Neural progenitor cell (in vitro differentiated cells): ENCODE measurements around the gene ANKRD13D. TPM values are rescaled to one million over a fixed set of nuclear protein-coding genes. Genes with fewer than 3 reads are reported as not detected.

Source experiments
- DNase-seq: peaks from one replicate; pipeline ENCODE4 v3.0.0-alpha.2; 2016; ENCODE audit warnings: low spot score
- H2AFZ ChIP-seq: fragments of 200-600 bp; sonication (generic); replicated peaks from 2 replicates; pipeline ENCODE4 v1.6.1; 2016; ENCODE audit warnings: antibody characterized with exemption
- H3F3A ChIP-seq: fragments of 200-600 bp; sonication (generic); 2 replicates; pipeline ENCODE4 v1.6.1; 2016; ENCODE audit warnings: antibody characterized with exemption, low read depth
- H3K27ac ChIP-seq: fragments of 200-600 bp; sonication (generic); 2 replicates; pipeline ENCODE4 v1.5.1; 2016; ENCODE audit warnings: mild to moderate bottlenecking
- H3K27me3 ChIP-seq: fragments of 200-600 bp; sonication (generic); 2 replicates; pipeline ENCODE4 v1.6.1; 2016; ENCODE audit warnings: mild to moderate bottlenecking, moderate library complexity
- H3K36me3 ChIP-seq: fragments of 200-600 bp; sonication (generic); 2 replicates; pipeline ENCODE4 v1.5.1; 2016
- H3K4me1 ChIP-seq: fragments of 200-600 bp; sonication (generic); 2 replicates; pipeline ENCODE4 v1.6.1; 2016; ENCODE audit warnings: mixed run types
- H3K4me2 ChIP-seq: fragments of 200-600 bp; sonication (generic); 2 replicates; pipeline ENCODE4 v1.6.1; 2016
- H3K4me3 ChIP-seq: fragments of 200-600 bp; sonication (generic); 2 replicates; pipeline ENCODE4 v1.5.1; 2016
- H3K79me2 ChIP-seq: fragments of 200-600 bp; sonication (generic); 2 replicates; pipeline ENCODE4 v1.6.1; 2016; ENCODE audit warnings: low read depth
- H3K9ac ChIP-seq: fragments of 200-600 bp; sonication (generic); 2 replicates; pipeline ENCODE4 v1.6.1; 2016
- H3K9me3 ChIP-seq: fragments of 200-600 bp; sonication (generic); 2 replicates; pipeline ENCODE4 v1.5.1; 2016; ENCODE audit warnings: low read depth
- H4K20me1 ChIP-seq: fragments of 200-600 bp; sonication (generic); 2 replicates; pipeline ENCODE4 v1.6.1; 2016; ENCODE audit warnings: low read depth
- H3K27ac Mint-ChIP-seq: 3 replicates; pipeline ENCODE4 v1.8.0; 2021; ENCODE audit warnings: mixed read lengths
- H3K27me3 Mint-ChIP-seq: 2 replicates; pipeline ENCODE4 v1.8.0; 2022; ENCODE audit warnings: low read depth, mild to moderate bottlenecking, inconsistent platforms, moderate library complexity, mixed read lengths; ENCODE audit not compliant: insufficient read depth
- H3K36me3 Mint-ChIP-seq: 3 replicates; pipeline ENCODE4 v1.8.0; 2021; ENCODE audit warnings: mixed read lengths
- H3K4me1 Mint-ChIP-seq: 3 replicates; pipeline ENCODE4 v1.8.0; 2021; ENCODE audit warnings: mixed read lengths
- H3K4me3 Mint-ChIP-seq: 3 replicates; pipeline ENCODE4 v1.8.0; 2021; ENCODE audit warnings: mild to moderate bottlenecking, moderate library complexity, mixed read lengths
- H3K9me3 Mint-ChIP-seq: 3 replicates; pipeline ENCODE4 v1.8.0; 2020; ENCODE audit warnings: mixed read lengths
- EZH2 ChIP-seq: fragments of 200-600 bp; sonication (generic); IDR thresholded peaks from 2 replicates; pipeline ENCODE4 v1.6.1; 2017; ENCODE audit warnings: antibody characterized with exemption, mild to moderate bottlenecking, moderate library complexity
- EZH2phosphoT487 ChIP-seq: fragments of 200-600 bp; sonication (generic); IDR thresholded peaks from 2 replicates; pipeline ENCODE4 v1.6.1; 2017; ENCODE audit warnings: antibody characterized with exemption
- total RNA-seq: library from RNA; depleted of rRNA; stranded (reverse); fragments of >200 nt; gene quantifications from 2 replicates; pipeline ENCODE4 v1.2.3, GENCODE V29; 2015; ENCODE audit warnings: low replicate concordance
- TF ChIP-seq, protein P1 (sequence below): fragments of 200-600 bp; sonication (generic); IDR thresholded peaks from 2 replicates; pipeline ENCODE4 v1.5.1; 2017; ENCODE audit warnings: antibody characterized with exemption, mild to moderate bottlenecking

ANKRD13D gene
- total RNA-seq, 1 donor from 2014 or later: 21.0 TPM

DNA sequence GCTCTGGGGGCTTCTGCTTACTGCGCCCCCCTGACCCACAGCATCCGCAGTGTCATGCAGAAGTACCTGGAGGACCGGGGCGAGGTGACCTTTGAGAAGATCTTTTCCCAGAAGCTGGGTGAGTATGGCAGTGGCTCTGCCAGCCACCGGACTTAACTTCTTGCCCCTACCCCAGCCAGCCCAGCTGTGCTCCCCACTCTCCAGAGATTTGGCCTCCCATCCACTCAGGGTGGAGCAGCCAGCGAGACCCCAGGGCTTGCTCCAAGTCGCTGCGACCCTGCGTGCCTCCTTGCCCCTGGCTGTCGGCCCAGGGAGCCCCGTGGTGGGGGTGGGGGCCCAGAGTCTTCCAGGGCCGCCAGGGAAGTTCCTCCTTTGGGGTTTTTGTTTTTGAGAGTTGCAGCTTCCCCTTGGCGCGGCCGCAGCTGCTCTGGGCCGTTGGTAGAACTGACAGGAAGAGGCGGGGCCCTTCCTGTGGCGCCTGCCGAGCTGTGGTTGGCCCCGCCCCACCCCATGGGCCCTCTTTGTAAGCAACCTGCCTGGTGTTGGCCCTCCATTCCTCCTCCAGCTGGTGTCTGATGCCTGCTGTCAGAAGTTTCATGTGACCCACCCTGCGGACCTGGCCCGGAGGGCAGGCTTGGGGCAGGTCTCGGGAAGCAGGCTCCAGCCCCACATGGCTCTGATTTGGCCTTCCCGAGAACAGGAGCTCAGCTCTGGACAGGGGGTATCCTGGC lies 11.7 kb upstream of the ANKRD13D start:
- Histone ChIP-seq H3K4me3 (peak overlapping the region; percentile 22), H3K4me2 (peak overlapping the region; percentile 68), H4K20me1 (peaks cover 53% of the 10 kb centered on the region), H3K27ac (peak overlapping the region; percentile 68), H3K9ac (no peak overlapping the region), H3K36me3 (no peaks in the 10 kb centered on the region), H3K27me3 (no peaks in the 10 kb centered on the region), H2AFZ (no peak overlapping the region), H3K9me3 (no peaks in the 10 kb centered on the region), H3F3A (peaks cover 9% of the 10 kb centered on the region), H3K79me2 (peaks cover 46% of the 10 kb centered on the region), H3K4me1 (peaks cover 14% of the 10 kb centered on the region)
- DNase-seq: peak; percentile 70
- Mint-ChIP-seq H3K27me3 (peaks cover 1% of the 10 kb centered on the region), H3K4me1 (peaks cover 11% of the 10 kb centered on the region), H3K27ac (no peak overlapping the region), H3K9me3 (no peaks in the 10 kb centered on the region), H3K4me3 (no peak overlapping the region), H3K36me3 (peaks cover 6% of the 10 kb centered on the region)
- TF ChIP-seq, protein P1, sequence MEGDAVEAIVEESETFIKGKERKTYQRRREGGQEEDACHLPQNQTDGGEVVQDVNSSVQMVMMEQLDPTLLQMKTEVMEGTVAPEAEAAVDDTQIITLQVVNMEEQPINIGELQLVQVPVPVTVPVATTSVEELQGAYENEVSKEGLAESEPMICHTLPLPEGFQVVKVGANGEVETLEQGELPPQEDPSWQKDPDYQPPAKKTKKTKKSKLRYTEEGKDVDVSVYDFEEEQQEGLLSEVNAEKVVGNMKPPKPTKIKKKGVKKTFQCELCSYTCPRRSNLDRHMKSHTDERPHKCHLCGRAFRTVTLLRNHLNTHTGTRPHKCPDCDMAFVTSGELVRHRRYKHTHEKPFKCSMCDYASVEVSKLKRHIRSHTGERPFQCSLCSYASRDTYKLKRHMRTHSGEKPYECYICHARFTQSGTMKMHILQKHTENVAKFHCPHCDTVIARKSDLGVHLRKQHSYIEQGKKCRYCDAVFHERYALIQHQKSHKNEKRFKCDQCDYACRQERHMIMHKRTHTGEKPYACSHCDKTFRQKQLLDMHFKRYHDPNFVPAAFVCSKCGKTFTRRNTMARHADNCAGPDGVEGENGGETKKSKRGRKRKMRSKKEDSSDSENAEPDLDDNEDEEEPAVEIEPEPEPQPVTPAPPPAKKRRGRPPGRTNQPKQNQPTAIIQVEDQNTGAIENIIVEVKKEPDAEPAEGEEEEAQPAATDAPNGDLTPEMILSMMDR: no peak
- TF ChIP-seq EZH2: no peak
- no peak for TF ChIP-seq EZH2phosphoT487

DNA sequence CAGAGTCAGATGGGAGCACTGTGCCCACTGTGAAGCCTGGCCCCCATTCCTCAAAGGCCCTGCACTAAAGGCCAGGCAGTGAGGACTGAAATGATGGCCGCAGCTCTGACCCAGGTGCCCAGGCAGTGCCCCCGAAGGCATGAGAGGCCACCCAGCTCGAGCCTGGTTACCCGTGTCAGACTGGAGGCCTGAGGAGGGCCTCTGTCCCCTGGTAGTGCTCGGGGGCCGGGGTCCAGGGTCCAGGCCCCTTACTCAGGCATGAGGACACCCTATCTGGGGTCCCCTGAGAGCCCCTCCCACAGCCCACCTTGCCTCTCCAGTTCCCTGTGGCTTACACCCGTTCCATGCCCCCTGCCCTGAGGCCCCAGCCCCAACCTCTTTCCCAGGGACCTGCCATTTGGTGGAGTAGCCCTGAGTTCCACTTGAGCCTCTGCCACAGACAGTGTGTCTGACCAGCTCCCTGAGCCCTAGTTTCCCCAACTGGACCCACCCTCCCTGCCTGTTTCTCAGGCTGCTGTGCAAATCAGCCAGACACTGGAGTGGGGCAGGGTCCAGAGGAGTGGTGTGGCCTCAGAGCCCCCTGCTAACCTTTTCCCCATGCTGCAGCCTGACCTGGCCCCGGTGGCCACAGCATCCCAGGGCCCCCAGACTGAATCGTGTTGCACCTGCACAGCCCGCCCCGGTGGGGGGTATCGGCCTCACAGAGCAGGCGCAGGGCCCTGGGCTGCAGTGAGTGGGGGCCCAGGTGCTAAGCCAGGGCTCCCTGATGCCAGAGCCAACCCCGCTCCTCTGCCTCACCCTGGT lies 10.8 kb upstream of the ANKRD13D start:
- Histone ChIP-seq H3K9me3 (no peaks in the 10 kb centered on the region), H3F3A (peaks cover 9% of the 10 kb centered on the region), H3K79me2 (peaks cover 36% of the 10 kb centered on the region), H4K20me1 (peaks cover 43% of the 10 kb centered on the region), H3K27me3 (no peaks in the 10 kb centered on the region), H3K9ac (no peak overlapping the region), H3K4me2 (no peak overlapping the region), H3K4me3 (no peak overlapping the region), H3K36me3 (no peaks in the 10 kb centered on the region), H3K27ac (peak overlapping the region; percentile 68), H2AFZ (no peak overlapping the region), H3K4me1 (peaks cover 14% of the 10 kb centered on the region)
- no peak for TF ChIP-seq EZH2
- TF ChIP-seq, protein P1: no peak
- no peak for TF ChIP-seq EZH2phosphoT487
- H3K36me3 Mint-ChIP-seq: peaks cover 7% of the 10 kb centered on the region
- H3K4me3 Mint-ChIP-seq: no peak overlapping the region
- no peaks in the 10 kb centered on the region for H3K9me3 Mint-ChIP-seq
- no peak overlapping the region for H3K27ac Mint-ChIP-seq
- DNase-seq: no peak
- peaks cover 2% of the 10 kb centered on the region for H3K27me3 Mint-ChIP-seq
- peaks cover 11% of the 10 kb centered on the region for H3K4me1 Mint-ChIP-seq

DNA sequence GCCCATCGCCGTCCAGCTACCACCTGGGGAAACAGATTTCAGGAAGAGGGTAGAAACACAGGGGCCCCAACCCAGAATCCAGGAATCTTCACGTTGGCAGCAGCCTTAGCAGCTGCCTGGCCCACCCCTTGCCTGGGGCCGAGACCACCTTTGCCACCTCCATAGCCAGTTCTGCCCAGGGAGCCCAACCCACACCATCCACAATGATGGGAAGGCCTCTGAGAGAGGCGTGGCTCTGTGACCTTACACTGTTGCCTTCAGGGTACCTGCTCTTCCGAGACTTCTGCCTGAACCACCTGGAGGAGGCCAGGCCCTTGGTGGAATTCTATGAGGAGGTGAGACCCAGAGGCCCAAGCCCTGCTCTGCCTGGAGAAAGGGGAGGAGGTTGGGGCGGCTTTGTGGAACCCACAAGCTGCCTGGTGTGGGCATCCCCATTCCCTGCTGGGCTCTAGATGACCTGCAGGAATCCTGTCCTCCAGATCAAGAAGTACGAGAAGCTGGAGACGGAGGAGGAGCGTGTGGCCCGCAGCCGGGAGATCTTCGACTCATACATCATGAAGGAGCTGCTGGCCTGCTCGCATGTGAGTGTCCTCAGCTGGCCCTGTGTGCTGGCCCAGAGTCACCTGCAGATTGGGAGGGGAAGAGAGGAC lies 10.0 kb upstream of the ANKRD13D start:
- DNase-seq: no peak
- H2AFZ ChIP-seq: no peak overlapping the region

More for the DNA sequence above, 10.0 kb upstream of the ANKRD13D start:
- Histone ChIP-seq H4K20me1 (peaks cover 36% of the 10 kb centered on the region), H3K4me3 (no peak overlapping the region), H3F3A (peaks cover 9% of the 10 kb centered on the region), H3K9ac (no peak overlapping the region), H3K27ac (no peak overlapping the region), H3K4me1 (peaks cover 14% of the 10 kb centered on the region), H3K9me3 (no peaks in the 10 kb centered on the region), H3K36me3 (no peaks in the 10 kb centered on the region), H3K27me3 (no peaks in the 10 kb centered on the region), H3K4me2 (no peak overlapping the region), H3K79me2 (peaks cover 29% of the 10 kb centered on the region)
- H3K4me1 Mint-ChIP-seq: peaks cover 11% of the 10 kb centered on the region
- peaks cover 7% of the 10 kb centered on the region for H3K36me3 Mint-ChIP-seq
- TF ChIP-seq EZH2: no peak
- TF ChIP-seq EZH2phosphoT487: no peak
- TF ChIP-seq, protein P1: no peak
- H3K9me3 Mint-ChIP-seq: no peaks in the 10 kb centered on the region
- no peak overlapping the region for H3K4me3 Mint-ChIP-seq
- peaks cover 5% of the 10 kb centered on the region for H3K27me3 Mint-ChIP-seq
- H3K27ac Mint-ChIP-seq: no peak overlapping the region
